Spleen (tissue), 11 donors: ENCODE data around the gene NDRG3. TPM values are rescaled to one million over a fixed set of nuclear protein-coding genes. Genes with fewer than 3 reads are reported as not detected.
"Not testable (repeated sequence)": the region's sequence is repeated elsewhere in the genome, so short reads cannot be mapped to it uniquely, and the experiment has no call there.

Source experiments
- DNase-seq: peaks from one replicate; pipeline ENCODE4 v3.0.0-alpha.2; 2020
- H3K27ac ChIP-seq, 8 donors: fragments of 200-600 bp; sonication (generic) in 7 of 8; 1 replicate in 4 of 8; 2 replicates in 4 of 8; pipeline versions ENCODE4 v1.5.0 to v1.8.0; 2016 to 2021; ENCODE audit warnings: inconsistent platforms in 4 of 8, mild to moderate bottlenecking in 4 of 8, moderate library complexity in 1 of 8
- H3K27me3 ChIP-seq, 7 donors: fragments of 200-600 bp; sonication (generic) in 6 of 7; replicated peaks in 1 of 7; 1 replicate in 4 of 7; 2 replicates in 3 of 7; pipeline versions ENCODE4 v1.5.0 to v1.8.0; 2016 to 2021; ENCODE audit warnings: inconsistent platforms in 3 of 7, mild to moderate bottlenecking in 1 of 7
- H3K36me3 ChIP-seq, 6 donors: fragments of 200-600 bp; sonication (generic) in 5 of 6; 1 replicate in 4 of 6; 2 replicates in 2 of 6; pipeline versions ENCODE4 v1.5.0 to v1.8.0; 2016 to 2021; ENCODE audit warnings: inconsistent platforms in 2 of 6
- H3K4me1 ChIP-seq, 6 donors: fragments of 200-600 bp; sonication (generic) in 5 of 6; 1 replicate in 3 of 6; 2 replicates in 3 of 6; pipeline versions ENCODE4 v1.5.0 to v1.8.0; 2016 to 2021; ENCODE audit warnings: inconsistent platforms in 3 of 6
- H3K4me3 ChIP-seq, 8 donors: fragments of 200-600 bp; sonication (generic) in 7 of 8; 1 replicate in 4 of 8; 2 replicates in 4 of 8; pipeline versions ENCODE4 v1.5.0 to v1.8.0; 2016 to 2021; ENCODE audit warnings: inconsistent platforms in 4 of 8, mild to moderate bottlenecking in 4 of 8, moderate library complexity in 2 of 8
- H3K9me3 ChIP-seq, 8 donors: fragments of 200-600 bp; sonication (generic) in 7 of 8; 1 replicate in 4 of 8; 2 replicates in 4 of 8; pipeline versions ENCODE4 v1.5.0 to v1.8.0; 2016 to 2021; ENCODE audit warnings: inconsistent platforms in 4 of 8
- POLR2A ChIP-seq, 3 donors: fragments of 450-650 bp; IDR thresholded peaks; one replicate each; pipeline ENCODE4 v1.5.1; 2017; ENCODE audit warnings: antibody characterized with exemption in 3 of 3, mild to moderate bottlenecking in 1 of 3
- POLR2AphosphoS5 ChIP-seq, 3 donors: sonication (generic); formaldehyde crosslinking; IDR thresholded peaks; one replicate each; pipeline ENCODE4 v1.5.1; 2017; ENCODE audit warnings: antibody characterized with exemption in 3 of 3
- WGBS, 5 donors: extraction: QIAGEN DNeasy Blood & Tissue Kit in 3 of 5; methylation state at CpG; one replicate each; pipeline versions ENCODE4 v1.1.5 to v1.1.7; 2013 to 2018; 5-methylcytosine and 5-hydroxymethylcytosine counted together
- intact Hi-C: fragments of 100-400 bp; cut with DNase I; formaldehyde crosslinking; loops from one replicate; pipeline ENCODE4 v1.15.0; 2023; ENCODE audit warnings: low total_unique reads
- polyA plus RNA-seq, 3 donors: library from polyadenylated mRNA; stranded (reverse); fragments of 200-250 nt; gene quantifications; one replicate each; pipeline ENCODE4 v1.2.1, GENCODE V29; 2013
- total RNA-seq, 7 donors: library from RNA; depleted of rRNA in 3 of 7; stranded (reverse); fragments of >200 nt in 3 of 7; fragmentation: NEBNext Ultra II Directional in 4 of 7; extraction: Animal tissue kit (Norgen Biotek cat#: 25700) in 4 of 7; gene quantifications; one replicate each; pipeline versions ENCODE4 v1.1.0 to v1.2.1, GENCODE V29; 2016 to 2021
- TF ChIP-seq, protein P1 (sequence below), 11 experiments: fragments of 200-600 bp in 7 of 11; fragments of 450-650 bp in 4 of 11; sonication (generic) in 4 of 11; IDR thresholded peaks in 8 of 11; conservative IDR thresholded peaks in 3 of 11; 1 replicate in 7 of 11; 2 replicates in 4 of 11; pipeline versions ENCODE4 v1.4.0 to v1.8.0; 2016 to 2021; ENCODE audit warnings: antibody characterized with exemption in 11 of 11, inconsistent platforms in 4 of 11, mild to moderate bottlenecking in 1 of 11
- donor health status: healthy with polysubstance abuse.
- donor health status: DM: no; HTN: no; CAD: no; lungs with moderate emphysema.
- donor health status: DM: no; HTN: no; CAD: no.
- donor health status: Bipolar disorder and iron deficiency.
- donor health status: healthy.
- donor health status: DM: no; HTN: no; CAD: no.
- donor health status: DM: yes; HTN: yes; CAD: no.

The NDRG3 gene
- total and polyA plus RNA-seq, 10 donors = 15.5 to 32.0 (median 27.1) TPM

- no peak overlapping the region for H3K4me3 ChIP-seq
- no peaks in the 10 kb centered on the region for H3K27me3 ChIP-seq
- peaks cover 7 to 78% (median 65%) of the 10 kb centered on the region in 6 donors for H3K36me3 ChIP-seq
- 88 to 93% (median 89%) methylated on average over 3 of the region's 3 CpGs for WGBS, 5 donors
- H3K4me1 ChIP-seq = peaks cover 0 to 18% (median 2%) of the 10 kb centered on the region in 6 donors
- peak overlapping the region in 1 of 8 donors; percentile 11 for H3K27ac ChIP-seq
- TF ChIP-seq, protein P1, sequence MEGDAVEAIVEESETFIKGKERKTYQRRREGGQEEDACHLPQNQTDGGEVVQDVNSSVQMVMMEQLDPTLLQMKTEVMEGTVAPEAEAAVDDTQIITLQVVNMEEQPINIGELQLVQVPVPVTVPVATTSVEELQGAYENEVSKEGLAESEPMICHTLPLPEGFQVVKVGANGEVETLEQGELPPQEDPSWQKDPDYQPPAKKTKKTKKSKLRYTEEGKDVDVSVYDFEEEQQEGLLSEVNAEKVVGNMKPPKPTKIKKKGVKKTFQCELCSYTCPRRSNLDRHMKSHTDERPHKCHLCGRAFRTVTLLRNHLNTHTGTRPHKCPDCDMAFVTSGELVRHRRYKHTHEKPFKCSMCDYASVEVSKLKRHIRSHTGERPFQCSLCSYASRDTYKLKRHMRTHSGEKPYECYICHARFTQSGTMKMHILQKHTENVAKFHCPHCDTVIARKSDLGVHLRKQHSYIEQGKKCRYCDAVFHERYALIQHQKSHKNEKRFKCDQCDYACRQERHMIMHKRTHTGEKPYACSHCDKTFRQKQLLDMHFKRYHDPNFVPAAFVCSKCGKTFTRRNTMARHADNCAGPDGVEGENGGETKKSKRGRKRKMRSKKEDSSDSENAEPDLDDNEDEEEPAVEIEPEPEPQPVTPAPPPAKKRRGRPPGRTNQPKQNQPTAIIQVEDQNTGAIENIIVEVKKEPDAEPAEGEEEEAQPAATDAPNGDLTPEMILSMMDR (IDR thresholded peaks at IDR 0.05 in 8 of 11, conservative IDR thresholded peaks at IDR 0.05 in 3 of 11) = no peak
- TF ChIP-seq POLR2A (IDR thresholded peaks at IDR 0.05) (no peak), POLR2AphosphoS5 (IDR thresholded peaks at IDR 0.05) (peak in 1 of 3 donors; percentile 25)
- H3K9me3 ChIP-seq = no peaks in the 10 kb centered on the region
- intact Hi-C loops = loop anchor here (10.0 kb wide), 1 partner anchor 141 kb away; no protein-coding TSS in a partner anchor
- no peak for DNase-seq
Observed at GRCh38 chr20:36613974-36614373, 131.9 kb downstream of the NDRG3 start.

GRCh38 chr20:36611625-36612024 lies 134.3 kb downstream of the NDRG3 start:
- H3K27me3 ChIP-seq = no peaks in the 10 kb centered on the region
- intact Hi-C loops = loop anchor here (10.0 kb wide), 1 partner anchor 143 kb away; no protein-coding TSS in a partner anchor
- TF ChIP-seq POLR2A (IDR thresholded peaks at IDR 0.05) = no peak
- peak in 1 of 3 donors; percentile 6 for TF ChIP-seq POLR2AphosphoS5 (IDR thresholded peaks at IDR 0.05)
- DNase-seq = no peak
- H3K9me3 ChIP-seq = no peaks in the 10 kb centered on the region
- WGBS, 5 donors = 91 to 94% (median 92%) methylated on average over 5 of the region's 5 CpGs
- peaks cover 7 to 93% (median 79%) of the 10 kb centered on the region in 6 donors for H3K36me3 ChIP-seq
- H3K4me1 ChIP-seq = peaks cover 12 to 40% (median 21%) of the 10 kb centered on the region in 6 donors
- no peak overlapping the region for H3K27ac ChIP-seq
- H3K4me3 ChIP-seq = no peak overlapping the region

- 82 to 94% (median 84%) methylated on average over 6 of the region's 6 CpGs for WGBS, 5 donors
- Histone ChIP-seq H3K27ac (peak overlapping the region in 5 of 8 donors; percentile 94 to 100 (median 97)), H3K36me3 (peaks cover 7 to 62% (median 57%) of the 10 kb centered on the region in 6 donors), H3K4me3 (peak overlapping the region in 1 of 8 donors; percentile 94), H3K4me1 (peaks cover 12 to 60% (median 38%) of the 10 kb centered on the region in 6 donors)
- intact Hi-C loops = loop anchor here (10.0 kb wide), 1 partner anchor 54 kb away; no protein-coding TSS in a partner anchor
- H3K9me3 ChIP-seq, H3K27me3 ChIP-seq, DNase-seq: not testable (repeated sequence)
Observed at GRCh38 chr20:36608388-36608728, 137.5 kb downstream of the NDRG3 start.

DNA sequence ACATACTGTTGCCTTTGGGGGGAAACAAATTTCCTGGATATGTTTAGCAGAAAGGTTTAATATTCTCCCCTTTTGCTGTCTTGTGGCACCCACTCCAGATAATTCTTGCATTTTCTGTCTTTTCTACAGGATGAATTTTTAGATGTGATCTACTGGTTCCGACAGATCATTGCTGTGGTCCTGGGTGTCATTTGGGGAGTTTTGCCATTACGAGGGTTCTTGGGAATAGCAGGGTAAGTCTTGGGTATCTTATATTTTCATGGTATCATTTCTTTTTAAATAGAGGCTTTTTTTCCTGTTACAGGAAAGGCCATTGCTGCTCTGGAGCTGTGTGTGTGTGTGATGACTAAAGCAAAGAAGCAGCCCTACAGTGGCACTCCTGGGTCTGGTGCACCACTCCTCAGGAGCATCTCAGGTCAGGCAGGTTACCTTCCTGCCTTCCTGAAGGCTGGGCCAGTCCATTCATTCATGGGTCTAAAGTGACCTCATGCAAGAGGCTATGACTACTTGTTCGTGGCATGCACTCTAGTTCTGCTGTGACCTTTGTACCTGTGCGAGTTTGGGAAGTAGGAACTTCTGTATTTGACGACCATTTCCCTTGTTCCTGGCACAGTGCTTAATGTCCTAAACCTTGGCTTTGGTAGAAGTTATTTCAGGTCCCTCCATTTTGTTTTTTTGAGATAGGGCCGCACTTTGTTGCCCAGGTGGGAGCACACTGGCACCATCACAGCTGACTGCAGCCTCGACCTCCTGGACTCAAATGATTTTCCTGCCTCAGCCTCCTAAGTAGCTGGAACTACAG lies 138.1 kb downstream of the NDRG3 start:
- intact Hi-C loops = loop anchor here (10.0 kb wide), 1 partner anchor 53 kb away; no protein-coding TSS in a partner anchor
- H3K9me3 ChIP-seq = no peaks in the 10 kb centered on the region
- peak overlapping the region; percentile 39 to 100 (median 96) for H3K27ac ChIP-seq
- H3K4me1 ChIP-seq = peaks cover 12 to 55% (median 36%) of the 10 kb centered on the region in 6 donors
- DNase-seq = no peak
- H3K4me3 ChIP-seq = peak overlapping the region in 5 of 8 donors; percentile 70 to 98 (median 94)
- TF ChIP-seq, protein P1 (IDR thresholded peaks at IDR 0.05 in 8 of 11, conservative IDR thresholded peaks at IDR 0.05 in 3 of 11) = no peak
- TF ChIP-seq POLR2AphosphoS5 (IDR thresholded peaks at IDR 0.05) = peak in 1 of 3 donors; percentile 59
- peaks cover 2 to 56% (median 51%) of the 10 kb centered on the region in 6 donors for H3K36me3 ChIP-seq
- WGBS, 5 donors = 69 to 84% (median 73%) methylated on average over 7 of the region's 7 CpGs
- no peaks in the 10 kb centered on the region for H3K27me3 ChIP-seq
